HFF-Myc (cell line): ENCODE measurements around the gene SORBS1.
A peak's percentile ranks its signal among the peaks of the same experiment; 100 is the strongest.

Source experiments
- DNase-seq: peaks from one replicate; pipeline ENCODE4 v3.0.0-alpha.2; 2011; ENCODE audit warnings: low read depth; ENCODE audit errors: extremely low read depth
- H3K4me3 ChIP-seq: replicated peaks from 2 replicates; pipeline ENCODE4 v1.5.1; 2011; ENCODE audit warnings: low read depth, mild to moderate bottlenecking, control low read depth, low read length
- TF ChIP-seq, protein P1 (sequence below): IDR thresholded peaks from 2 replicates; pipeline ENCODE4 v1.5.1; 2012; ENCODE audit warnings: mild to moderate bottlenecking, low read depth, low read length, control low read depth; ENCODE audit errors: missing control alignments

Gene SORBS1

DNA sequence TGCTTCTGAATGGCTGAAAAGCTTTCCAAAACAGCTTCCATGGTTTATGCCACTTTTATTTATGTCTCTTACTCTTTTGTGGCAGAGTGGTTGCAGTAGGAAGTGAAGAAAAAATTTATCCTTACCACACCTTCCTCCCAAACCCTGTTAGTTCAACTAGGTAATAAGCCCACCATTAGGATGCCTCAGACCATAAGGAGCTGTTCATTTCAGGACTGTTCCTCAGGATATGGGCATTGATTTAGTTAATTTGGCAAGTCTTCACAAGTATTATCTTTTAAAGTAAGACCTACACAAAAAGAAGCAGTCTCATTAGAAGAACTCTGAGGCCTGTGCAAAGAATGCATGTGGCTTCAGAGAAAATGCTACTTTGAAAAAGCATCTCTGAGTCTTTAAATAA, 187.5 kb downstream of the SORBS1 start:
- no peak overlapping the region for H3K4me3 ChIP-seq
- DNase-seq: no peak

DNA sequence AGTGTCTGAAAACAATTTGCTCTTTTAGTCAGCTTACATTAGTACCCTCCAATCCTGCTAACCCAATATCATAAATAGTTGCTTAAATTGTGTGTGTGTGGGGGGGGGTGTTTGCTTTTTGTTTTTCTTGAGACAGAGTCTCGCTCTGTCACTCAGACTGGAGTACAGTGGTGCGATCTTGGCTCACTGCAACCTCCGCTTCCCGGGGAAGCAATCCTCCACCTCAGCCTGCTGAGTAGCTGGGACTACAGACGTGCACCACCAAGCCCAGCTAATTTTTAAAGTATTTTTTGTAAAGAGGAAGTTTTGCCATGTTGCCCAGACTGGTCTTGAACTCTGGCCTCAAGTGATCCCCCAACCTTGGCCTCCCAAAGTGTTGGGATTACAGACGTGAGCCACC, 196.8 kb downstream of the SORBS1 start:
- TF ChIP-seq, protein P1, sequence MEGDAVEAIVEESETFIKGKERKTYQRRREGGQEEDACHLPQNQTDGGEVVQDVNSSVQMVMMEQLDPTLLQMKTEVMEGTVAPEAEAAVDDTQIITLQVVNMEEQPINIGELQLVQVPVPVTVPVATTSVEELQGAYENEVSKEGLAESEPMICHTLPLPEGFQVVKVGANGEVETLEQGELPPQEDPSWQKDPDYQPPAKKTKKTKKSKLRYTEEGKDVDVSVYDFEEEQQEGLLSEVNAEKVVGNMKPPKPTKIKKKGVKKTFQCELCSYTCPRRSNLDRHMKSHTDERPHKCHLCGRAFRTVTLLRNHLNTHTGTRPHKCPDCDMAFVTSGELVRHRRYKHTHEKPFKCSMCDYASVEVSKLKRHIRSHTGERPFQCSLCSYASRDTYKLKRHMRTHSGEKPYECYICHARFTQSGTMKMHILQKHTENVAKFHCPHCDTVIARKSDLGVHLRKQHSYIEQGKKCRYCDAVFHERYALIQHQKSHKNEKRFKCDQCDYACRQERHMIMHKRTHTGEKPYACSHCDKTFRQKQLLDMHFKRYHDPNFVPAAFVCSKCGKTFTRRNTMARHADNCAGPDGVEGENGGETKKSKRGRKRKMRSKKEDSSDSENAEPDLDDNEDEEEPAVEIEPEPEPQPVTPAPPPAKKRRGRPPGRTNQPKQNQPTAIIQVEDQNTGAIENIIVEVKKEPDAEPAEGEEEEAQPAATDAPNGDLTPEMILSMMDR: no peak
- DNase-seq: no peak
- no peak overlapping the region for H3K4me3 ChIP-seq

More for the DNA sequence above, 187.5 kb downstream of the SORBS1 start:
- TF ChIP-seq, protein P1: no peak

DNA sequence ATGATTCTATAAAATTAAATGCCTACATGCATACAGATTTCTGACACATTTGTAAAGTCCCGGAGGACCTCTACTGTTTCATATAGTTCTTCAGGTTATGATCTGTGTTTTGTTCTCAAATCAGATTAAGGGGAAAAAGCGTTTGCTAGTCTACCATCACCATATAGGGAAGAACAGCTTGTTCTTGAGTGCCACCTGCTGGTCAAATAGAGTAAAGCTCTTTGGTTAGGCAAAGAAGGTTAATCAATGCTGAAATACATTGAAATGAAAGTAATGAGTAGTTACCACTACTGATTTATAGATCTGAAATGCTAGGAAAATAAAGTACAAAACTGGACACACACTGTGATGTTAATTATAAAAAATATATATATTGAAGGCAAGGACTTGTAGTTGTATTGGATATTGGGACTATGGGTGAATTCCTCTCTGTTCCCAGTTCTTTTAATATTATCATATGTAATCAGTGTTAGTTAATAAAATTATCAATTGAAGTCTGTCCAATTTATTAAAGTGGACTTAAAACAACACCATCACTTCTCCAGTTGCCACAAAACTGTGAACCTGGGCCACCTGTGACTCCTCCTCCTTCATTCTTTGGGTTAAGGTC, 197.8 kb downstream of the SORBS1 start:
- TF ChIP-seq, protein P1: peak; percentile 66
- DNase-seq: peak; percentile 63
- no peak overlapping the region for H3K4me3 ChIP-seq

- no peak overlapping the region for H3K4me3 ChIP-seq
- DNase-seq: peak; percentile 16
- TF ChIP-seq, protein P1: no peak
Measured at GRCh38 chr10:95360122-95360714, 201.0 kb downstream of the SORBS1 start.

- TF ChIP-seq, protein P1: no peak
- no peak for DNase-seq
Measured at GRCh38 chr10:95359466-95359865, 201.7 kb downstream of the SORBS1 start.

GRCh38 chr10:95356190-95356955, 204.8 kb downstream of the SORBS1 start:
- no peak overlapping the region for H3K4me3 ChIP-seq
- no peak for DNase-seq
- TF ChIP-seq, protein P1: no peak

More at GRCh38 chr10:95359466-95359865, 201.7 kb downstream of the SORBS1 start:
- no peak overlapping the region for H3K4me3 ChIP-seq
